Measurements from ENCODE around the gene PYHIN1.
"Not testable (repeated sequence)": the region's sequence is repeated elsewhere in the genome, so short reads cannot be mapped to it uniquely, and the experiment has no call there.

PYHIN1 gene

DNA sequence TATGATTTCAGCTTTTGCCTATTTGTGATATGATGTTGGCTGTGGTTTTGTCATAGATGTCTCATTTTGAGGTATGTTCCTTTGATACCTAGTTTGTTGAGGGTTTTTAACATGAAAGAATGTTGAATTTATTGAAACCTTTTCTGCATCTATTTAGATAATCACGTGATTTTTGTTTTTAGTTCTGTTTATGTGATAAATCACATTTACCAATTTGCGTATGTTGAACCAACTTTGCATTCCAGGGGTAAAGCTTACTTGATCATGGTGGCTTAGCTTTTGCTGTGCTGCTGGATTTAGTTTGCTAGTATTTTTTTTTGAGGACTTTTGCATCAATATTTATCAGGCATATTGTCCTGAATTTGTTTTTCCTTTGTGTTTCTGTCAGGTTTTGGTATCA is 51.9 kb downstream of the PYHIN1 start:
- no peak for DNase-seq

DNA sequence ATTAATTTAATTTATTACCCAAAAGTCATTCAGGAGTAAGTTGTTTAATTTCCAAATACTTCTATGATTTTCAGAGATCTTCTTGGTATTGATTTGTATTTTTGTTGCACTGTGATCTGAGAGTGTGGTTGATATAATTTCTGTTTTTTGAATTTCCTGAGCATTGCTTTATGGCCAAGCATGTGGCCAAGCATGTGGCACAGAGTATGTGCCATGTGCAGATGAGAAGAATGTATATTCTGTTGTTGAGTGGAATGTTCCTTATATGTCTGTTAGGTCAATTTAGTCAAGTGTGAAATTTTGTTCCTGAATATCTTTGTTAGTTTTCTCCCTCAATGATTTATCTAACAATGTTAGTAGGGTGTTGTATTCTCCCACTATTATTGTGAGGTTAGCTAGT is 53.0 kb downstream of the PYHIN1 start:
- no peak for DNase-seq

DNA sequence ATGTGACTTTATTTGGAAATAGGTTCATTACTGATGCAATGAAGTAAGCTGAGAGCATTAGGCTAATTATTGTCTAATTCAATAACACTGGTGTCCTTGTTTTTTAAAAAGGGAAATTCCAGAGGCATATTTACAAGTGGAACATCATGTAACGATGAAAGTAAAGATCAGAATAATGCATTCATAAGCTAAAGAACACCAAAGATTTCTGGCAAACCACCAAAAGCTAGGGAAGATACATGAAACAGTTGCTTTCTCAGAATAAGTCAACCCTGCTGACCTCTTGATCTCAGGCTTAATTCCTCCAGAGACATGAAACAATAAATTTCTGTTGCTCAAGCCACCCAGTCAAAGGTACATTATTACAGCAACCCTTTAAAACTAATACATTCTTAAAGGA is 58.1 kb downstream of the PYHIN1 start:
- no peak for DNase-seq

DNA sequence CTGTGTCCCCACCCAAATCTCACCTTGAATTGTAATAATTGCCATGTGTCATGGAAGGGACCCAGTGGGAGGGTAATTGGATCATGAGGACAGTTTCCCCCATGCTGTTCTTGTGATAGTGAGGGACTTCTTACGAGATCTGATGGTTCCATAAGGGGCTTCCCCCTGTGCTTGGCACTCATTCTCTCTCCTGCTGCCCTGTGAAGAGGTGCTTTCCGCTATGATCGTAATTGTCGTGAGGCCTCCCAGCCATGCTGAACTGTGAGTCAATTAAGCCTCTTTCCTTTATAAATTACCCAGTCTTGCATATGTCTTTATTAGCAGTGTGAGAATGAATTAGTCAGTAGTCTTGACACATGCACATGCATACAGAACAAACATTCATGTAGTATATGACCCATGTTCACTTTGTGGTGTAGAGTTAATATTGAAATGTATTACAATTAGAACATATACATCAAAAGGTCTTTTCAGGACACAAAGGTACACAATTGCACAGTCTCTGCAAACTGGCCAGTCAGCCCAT is 61.5 kb downstream of the PYHIN1 start:
- DNase-seq: no peak

DNA sequence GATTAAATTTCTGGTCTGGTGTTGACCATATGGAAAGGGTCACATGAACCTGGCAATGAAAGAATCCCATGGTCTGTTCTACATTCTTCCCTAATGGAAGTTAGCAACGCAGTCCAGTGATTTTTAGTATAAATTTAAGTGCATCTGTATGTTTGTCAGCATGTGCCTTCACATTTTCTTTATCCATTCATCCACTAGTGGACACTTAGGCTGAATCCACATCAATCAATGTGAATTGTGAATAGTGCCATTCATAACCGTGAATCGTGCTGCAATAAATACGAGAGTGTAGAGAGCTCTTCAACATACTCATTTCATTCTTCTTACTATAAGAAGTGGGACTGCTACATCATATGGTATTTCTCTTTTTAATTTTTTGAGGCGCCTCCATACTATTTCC is 65.6 kb downstream of the PYHIN1 start:
- no peak for DNase-seq

DNA sequence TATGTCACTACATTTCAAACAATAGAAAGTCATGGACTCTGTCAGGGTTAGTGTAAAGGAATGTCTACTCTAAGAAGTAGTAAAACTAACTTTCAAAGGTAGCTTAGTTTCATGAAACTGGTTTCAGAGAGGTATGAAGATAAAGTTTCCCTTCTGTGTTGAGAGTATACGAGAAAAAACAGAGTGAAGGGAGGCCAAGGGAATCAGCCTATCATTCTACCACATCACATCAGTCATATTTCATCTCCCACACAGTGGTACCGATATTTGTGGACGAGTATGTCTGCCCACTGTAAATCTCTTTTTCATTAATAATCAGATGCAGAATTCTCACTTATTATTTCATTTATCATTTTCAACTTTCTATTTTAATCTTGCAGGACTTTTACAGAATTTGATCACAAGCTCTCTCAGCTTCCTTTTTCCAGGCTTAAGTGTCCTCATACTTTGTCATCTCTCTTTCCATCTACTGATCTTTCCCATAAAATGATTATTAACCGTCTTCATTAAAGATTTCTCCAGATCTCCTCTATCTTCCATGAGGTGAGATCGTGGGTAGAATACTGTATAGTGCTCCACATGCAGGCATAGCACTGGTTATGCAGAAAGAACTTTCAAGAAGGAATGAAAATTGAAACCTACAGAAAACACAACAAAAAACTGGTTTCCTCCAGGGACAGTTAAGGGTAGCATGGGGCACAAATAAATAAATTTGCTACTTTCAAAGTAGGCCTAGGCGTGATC is 66.9 kb downstream of the PYHIN1 start:
- no peak for DNase-seq

DNA sequence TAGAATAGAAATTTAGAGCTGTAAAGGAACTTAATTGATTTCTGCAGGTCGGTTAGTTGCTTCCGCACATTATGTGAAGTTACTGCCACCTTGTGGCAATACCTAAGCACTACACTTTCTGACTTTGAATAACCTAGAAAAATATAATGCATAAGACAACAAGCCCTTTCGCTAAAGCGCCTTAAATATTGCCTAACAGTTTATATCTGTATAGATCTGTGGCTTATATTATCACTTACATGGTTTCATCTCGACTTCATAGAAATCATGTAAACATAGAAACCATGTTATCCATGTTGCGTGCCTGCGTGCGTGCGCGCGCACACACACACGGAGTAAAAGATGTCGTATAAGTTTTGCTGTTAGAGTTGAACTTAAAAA is 67.4 kb downstream of the PYHIN1 start:
- peak; percentile 85 for DNase-seq

DNA sequence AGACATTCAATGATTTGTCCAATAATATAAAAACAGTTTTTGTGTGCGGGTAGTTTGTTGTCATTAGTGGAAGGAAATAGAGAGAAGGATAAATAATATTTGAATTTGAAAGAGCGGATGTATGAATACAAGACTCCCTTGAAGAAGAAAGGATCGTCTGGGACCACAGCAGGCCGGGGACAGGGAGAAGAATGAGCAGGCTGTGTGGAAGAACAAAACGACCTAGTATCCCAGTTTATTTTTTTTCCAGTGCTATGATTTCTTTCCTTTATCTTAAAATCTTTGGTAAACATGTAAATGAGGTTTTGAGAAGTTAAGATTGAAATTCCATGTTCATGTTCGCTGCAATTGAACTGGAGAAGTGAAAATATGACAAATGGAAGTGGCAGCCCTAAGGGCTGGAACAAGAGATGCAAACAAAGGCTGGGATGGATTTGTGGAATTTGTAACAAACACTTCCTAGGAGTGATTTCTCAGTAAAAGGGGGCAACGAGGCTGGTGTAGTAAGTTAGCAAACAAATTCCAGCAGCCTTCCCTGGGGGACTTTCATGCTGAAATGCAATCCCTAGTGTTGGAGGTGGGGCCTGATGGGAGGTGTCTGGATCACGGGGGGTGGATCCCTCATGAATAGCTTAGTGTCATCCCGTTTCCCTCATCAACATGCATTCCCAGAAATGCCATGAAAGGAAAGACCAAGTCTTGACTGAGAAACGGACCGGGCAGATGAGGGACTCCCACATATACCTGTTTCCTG is 68.1 kb downstream of the PYHIN1 start:
- no peak for DNase-seq

DNA sequence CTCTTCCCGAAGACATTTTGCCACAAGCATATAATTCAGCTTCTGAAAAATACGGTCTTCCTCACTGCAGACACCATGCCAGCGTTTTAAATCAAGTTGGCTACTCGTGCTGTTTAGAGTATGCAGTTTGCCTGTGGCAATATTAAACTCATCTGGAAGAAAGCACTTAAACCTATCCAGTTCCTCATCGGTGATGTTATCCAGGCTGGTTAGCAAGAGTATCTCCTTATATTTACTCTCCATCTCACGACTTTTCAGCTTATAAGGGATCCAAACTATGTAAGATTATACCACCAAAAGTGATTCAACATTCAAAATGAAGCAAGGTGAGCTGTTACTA is 68.7 kb downstream of the PYHIN1 start:
- no peak for DNase-seq

DNA sequence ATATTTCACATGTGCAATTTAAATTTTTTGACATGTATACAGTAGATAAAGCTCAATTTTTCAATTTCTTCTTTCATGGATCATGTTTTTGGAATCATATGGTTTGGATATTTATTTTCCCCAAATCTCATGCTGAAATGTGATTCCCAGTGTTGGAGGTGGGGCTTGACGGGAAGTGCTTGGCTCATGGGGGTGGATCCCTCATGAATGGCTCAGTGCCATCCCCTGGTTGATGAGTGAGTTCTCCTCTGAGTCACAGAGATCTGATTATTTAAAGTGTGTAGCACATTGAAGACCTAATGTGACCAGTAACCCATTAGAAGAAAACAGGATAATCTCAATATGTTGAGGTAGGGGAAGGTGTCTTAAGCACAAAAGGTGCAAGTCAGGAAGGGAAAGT is 69.3 kb downstream of the PYHIN1 start:
- peak; percentile 32 for DNase-seq

DNA sequence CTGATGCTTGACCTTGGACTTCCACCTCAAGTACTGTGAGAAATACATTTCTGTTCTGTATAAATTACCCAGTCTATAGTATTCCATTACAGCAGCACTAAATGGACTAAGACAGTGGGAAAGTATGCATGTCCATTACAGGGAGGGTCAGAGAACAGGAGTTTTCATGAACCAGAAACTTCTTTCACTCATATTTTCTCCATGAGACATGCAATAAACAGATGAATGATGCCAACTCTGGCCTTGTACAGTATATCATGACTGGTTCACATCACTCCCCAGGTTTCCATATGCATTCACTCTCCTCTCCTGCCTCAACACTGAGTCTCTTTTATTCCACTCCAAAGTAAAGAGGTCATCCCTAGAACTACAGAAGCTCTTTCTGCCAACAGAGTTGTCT is 73.8 kb downstream of the PYHIN1 start:
- no peak for DNase-seq

DNA sequence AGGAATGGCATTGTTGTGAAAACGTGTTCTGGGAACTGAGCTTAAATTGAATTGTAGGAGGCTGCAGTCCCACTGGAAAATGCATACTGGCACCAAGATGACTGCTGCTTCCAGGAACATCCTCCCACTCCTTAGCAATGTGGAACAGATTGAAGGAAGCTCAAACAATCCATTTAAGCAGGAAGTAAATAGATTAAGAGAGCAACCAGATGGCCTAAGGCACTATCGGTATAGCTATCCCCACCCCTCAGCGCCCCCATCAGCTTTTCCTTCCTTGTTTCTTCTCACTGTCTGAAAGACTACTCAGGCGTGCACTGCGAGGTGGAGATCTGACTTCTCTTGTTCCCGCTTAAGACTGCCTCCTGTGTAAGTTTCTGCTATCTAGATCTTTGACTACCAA is 74.3 kb downstream of the PYHIN1 start:
- no peak for DNase-seq

DNA sequence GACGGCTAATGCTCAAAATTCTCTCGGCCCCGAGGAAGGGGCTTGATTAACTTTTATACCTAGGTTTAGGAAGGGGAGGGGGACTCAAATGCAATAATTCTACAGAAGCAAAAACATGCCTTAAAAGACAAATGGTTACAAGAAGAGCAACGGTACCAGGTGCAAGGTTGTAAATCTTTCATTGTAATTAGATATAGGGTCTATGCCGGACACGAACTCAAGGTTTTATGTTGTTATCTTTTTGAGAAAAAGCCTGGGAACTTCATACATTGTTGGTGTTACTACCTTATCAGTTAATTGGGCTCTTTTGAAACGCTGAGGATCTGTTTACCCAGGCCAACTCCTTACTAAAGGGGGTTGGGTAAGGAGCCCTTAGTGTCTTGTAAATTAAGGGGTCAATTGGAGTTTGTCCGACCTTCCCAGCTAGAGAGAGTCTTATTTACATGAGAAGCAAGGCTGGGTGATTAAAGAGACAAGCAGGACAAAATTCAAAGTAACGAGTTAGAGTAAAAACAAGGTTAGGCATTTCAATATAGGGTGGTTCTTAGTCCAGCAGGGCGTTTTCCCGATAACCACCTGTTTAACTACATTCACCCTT is 75.0 kb downstream of the PYHIN1 start:
- not testable (repeated sequence) for DNase-seq

DNA sequence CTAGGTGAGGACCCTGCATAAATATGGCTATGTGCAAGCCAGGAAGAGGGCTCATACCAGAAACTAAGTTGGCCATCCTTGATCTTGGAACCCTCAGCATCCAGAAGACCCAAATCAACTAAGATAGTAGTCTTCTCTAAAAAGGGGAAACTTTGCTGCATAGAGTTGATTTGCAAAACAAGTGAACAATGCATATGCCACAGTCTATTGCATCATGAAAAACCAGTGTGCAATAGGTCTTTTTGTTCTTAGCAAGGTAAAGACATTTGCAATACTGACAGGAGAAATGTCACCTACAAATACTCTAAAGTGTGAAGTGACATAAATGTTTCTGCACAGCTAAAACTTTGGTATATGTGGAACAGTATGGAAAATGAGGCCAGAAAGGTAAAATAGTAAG is 76.4 kb downstream of the PYHIN1 start:
- DNase-seq: peak; percentile 40

DNA sequence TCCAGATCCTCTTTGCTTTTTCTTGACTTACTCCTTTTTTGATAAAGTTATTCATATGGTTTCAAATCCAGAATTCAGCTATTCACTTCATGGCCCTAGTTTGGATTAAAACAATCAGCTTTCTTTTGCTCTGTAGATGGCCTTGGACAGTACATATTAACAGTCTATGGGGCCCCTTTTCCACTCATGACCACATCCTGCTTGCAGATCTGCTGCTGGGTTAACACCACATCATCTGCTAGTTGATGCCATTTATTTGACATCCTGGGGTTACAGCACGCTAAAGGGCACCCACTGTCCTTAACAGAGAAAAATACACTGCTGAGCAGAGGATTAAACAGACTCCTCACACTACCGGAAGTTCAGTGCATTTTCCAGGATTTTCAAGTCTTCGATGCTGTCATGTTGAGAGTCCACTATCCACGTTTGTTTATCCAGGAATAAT is 77.4 kb downstream of the PYHIN1 start:
- peak; percentile 64 for DNase-seq

DNA sequence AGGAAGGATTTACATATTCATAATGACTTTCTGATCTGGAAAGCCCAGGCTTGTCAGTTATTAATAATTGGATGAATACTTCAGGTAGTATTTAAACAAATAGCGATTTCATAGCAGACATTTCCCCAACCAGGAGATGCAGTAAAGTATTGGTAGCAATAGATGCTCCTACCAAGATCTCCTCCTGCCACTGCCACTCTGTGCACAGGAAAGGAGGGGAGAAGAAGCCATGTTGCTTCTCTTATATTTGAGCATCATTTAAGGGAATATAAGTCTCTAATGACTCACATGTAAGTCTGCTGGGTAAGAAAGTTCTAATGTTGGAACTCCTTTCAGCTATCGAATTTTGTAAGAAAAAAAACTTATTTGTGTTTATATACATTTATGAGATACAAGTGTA is 77.9 kb downstream of the PYHIN1 start:
- DNase-seq: no peak

DNA sequence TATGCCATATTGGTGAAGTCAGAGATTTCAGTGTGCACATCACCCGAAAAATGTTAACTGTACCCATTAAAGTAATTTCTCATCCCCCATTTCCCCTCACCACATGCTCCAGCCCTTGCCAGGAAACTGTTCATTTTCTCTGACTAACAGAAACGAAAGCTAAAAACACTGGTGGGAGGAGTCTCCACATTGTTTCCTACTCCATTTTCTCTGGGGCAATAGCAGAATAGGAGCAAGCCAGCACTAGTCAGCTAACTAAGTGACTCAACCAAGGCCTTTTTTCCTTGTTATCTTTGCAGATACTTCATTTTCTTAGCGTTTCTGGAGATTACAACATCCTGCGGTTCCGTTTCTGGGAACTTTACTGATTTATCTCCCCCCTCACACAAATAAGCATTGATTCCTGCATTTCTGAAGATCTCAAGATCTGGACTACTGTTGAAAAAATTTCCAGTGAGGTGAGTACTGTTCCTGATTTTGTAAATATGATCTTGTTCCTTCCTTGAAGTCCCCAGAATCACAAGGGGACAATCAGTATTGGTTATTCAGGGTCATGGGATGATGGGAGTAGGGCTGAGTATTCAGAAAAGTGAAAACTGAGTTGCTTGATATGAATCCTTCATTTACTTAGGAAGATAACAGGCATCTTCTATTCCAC is 78.5 kb downstream of the PYHIN1 start, which contains the start of gene IFI16:
Gene IFI16 (plus strand): TSS at position 204 of the 658 bp plus-strand sequence. CDS start 4,774 bp downstream, outside the sequence.
- peak; percentile 83 for DNase-seq

DNA sequence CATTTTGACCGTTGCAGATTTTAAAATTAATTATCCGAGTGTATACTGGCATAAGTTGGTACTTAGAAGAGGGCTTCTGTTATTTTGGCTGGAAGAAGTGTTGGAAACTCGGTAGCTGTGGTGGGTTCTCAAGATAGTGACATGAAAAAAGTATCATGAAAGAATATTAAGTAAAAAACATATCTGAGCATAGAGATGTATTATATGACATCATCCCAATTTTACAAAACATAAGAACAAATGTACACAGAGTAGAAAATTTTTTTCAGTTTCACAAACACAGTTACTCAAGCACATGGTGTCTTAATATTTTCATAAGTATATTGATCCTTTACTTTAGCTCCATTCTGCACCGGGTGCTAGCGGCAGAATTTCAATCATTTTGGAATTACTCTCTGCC is 79.0 kb downstream of the PYHIN1 start:
- DNase-seq: no peak

DNA sequence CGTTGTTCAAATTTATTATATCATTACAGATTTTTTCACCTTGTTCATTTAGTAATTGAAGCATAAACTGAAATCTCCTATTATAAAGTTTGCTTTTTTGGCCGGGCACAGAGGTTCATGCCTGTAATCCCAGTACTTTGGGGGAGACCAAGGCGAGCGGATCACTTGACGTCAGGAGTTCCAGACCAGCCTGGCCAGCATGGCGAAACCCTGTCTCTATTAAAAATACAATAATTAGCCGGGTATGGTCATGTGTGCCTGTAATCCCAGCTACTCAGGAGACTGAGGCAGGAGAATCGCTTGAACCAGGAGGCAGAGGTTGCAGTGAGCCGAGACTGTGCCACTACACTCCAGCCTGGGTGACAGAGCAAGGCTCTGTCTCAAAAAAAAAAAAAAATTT is 79.6 kb downstream of the PYHIN1 start:
- not testable (repeated sequence) for DNase-seq

DNA sequence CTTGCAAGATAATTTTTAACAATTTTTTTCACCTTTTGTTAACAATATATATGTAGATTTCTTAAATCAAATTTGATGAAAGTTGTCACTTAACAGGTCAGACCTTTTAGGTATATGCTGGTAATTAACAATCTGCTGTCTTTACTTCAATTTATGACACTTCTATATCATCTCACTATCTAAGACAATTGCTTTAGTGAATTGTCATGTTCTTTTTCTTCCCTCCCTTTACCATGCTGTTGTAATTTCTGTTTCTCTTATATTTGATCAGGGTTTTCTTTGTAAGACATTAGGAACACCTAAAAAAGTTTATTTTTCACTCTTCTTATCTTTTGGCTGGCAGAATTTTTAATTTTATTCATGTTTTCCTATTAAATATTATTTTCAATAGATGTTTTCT is 80.4 kb downstream of the PYHIN1 start:
- peak; percentile 42 for DNase-seq

DNA sequence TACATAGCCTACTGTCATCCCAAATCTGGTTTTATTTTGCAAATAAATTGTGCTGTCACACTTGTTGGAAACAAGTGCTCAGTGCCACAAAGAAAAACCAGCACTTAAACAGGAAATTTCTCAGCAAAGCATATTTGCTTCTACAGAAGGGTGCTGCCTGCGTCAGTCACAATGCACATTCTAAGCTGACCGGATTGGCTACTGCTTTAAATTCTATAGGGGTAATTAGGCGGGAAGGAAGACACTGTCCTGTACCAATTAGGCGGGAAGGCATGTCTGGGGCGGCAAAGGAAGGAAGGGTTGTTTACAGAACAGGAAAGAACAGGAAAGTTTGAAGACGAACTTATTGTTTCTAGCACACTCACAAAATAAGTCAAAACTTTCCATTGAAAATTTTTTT is 81.1 kb downstream of the PYHIN1 start:
- peak; percentile 77 for DNase-seq

DNA sequence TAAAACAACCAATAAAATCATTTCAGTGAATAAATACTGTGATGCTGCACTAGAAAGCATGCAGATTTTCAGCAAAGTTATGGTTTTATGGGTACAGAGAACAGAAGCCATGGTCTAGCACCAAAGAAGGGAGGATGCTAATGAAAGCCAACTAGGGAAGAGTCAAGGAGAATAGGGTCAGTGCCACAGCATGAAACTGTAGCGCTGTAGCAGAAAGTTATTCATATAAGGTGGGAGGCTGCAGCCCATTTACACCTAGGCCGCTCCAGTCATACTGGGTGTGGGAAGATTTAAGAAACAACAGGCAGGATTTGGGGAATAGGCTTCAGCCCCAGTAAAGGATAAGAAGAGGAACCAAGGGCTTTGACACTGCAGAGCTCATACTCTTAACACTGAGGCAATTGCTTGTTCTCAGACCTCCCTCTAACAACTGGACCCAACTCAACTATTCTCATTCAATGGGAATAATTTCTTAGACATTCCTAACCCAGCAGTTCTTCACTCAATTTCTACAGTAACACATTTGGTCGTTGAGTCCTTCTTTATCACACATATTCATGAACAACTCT is 82.7 kb downstream of the PYHIN1 start:
- DNase-seq: no peak

DNA sequence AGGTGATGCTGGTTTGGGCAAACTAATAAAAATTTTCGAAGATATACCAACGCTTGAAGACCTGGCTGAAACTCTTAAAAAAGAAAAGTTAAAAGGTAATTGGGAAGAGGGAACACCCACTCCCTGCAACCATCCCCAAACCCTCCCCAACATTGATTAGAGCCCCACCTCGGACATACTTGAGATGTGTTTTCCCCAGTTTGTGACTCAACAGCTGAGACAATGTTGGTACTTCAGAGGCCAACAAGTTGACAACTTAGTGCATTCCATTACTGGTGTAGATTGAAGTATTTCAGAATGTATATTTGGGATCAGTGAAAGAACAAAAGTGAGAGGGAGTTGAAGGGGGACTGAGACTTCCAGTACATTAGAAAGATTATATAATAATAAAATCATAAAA is 83.5 kb downstream of the PYHIN1 start:
- DNase-seq: no peak

Data from hematopoietic multipotent progenitor cell treated with erythropoietin and hydrocortisone succinate and interleukin-3 and kit ligand, for 6 days (in vitro differentiated cells).